ENCODE data around the gene TMEM167B. TPM values are rescaled to one million over a fixed set of nuclear protein-coding genes. Genes with fewer than 3 reads are reported as not detected.

Gene TMEM167B
- total RNA-seq, 1 experiment from 2014 or later: 21.4 TPM

DNA sequence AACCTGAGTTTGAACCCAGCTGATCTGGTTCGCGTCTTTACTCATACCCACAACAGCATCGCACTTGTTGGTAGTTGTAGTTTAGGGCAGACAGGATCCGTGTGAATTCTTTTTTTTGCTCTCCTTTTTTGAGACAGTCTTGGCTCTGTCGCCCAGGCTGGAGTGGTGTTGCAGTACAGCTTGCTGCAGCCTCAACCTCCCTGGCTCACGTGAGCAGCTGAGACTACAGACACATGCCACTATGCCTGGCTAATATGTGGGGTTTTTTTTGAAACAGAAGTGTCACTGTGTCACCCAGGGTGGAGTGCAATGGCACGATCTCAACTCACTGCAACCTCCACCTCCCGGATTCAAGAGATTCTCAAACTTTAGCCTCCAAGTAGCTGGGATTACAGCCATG lies 22.7 kb upstream of the TMEM167B start:
- H3K4me2 ChIP-seq (ENCODE audit: low read length): no peak overlapping the region
- no peaks in the 10 kb centered on the region; the same call in 1 of the 2 replicates for H4K20me1 ChIP-seq (ENCODE audit: insufficient read depth)
- H3K27ac ChIP-seq (ENCODE audit: low read depth, low read length): no peak overlapping the region
- BruUV-seq (replicated peaks): no TSS peak
- no peak overlapping the region for H3K4me3 ChIP-seq (replicated peaks in 1 of 2; ENCODE audit: low read depth in 1 of 2, low read length in 2 of 2)
- H3K79me2 ChIP-seq (ENCODE audit: insufficient read depth, low read length): peaks cover 36% of the 10 kb centered on the region
- peaks cover 6 to 9% of the 10 kb centered on the region in 2 experiments; a peak in 3 of 4 replicates for H3K36me3 ChIP-seq (ENCODE audit: control insufficient read depth in 1 of 2, insufficient read depth in 2 of 2, low read length in 2 of 2)
- ATAC-seq (no peak), DNase-seq (ENCODE audit: low read depth, low spot score) (no peak)
- no peak overlapping the region for H2AFZ ChIP-seq (ENCODE audit: low read depth, low read length, poor library complexity, severe bottlenecking)
- TF ChIP-seq CEBPB (IDR thresholded peaks at IDR 0.05; ENCODE audit: low read depth): no peak
- no peak for TF ChIP-seq FOSL1 (IDR thresholded peaks at IDR 0.05; ENCODE audit: low read depth)
- TF ChIP-seq JUND (IDR thresholded peaks at IDR 0.05): no peak
- no peak for TF ChIP-seq SIN3A (IDR thresholded peaks at IDR 0.05; ENCODE audit: low read depth)
- no peak for TF ChIP-seq SP1 (IDR thresholded peaks at IDR 0.05; ENCODE audit: low read depth)
- TF ChIP-seq RAD21 (IDR thresholded peaks at IDR 0.05; ENCODE audit: low read depth): no peak
- TF ChIP-seq EGR1 (IDR thresholded peaks at IDR 0.05; ENCODE audit: low read depth): no peak
- TF ChIP-seq POLR2AphosphoS5 (IDR thresholded peaks at IDR 0.05; ENCODE audit: low read depth, low read length): no peak
- H3K4me1 ChIP-seq (ENCODE audit: control insufficient read depth in 1 of 2, insufficient read depth in 2 of 2, low read length in 2 of 2): no peaks in the 10 kb centered on the region
- no peak overlapping the region for H3K9ac ChIP-seq (ENCODE audit: low read length)
- intact Hi-C loops (cut with micrococcal nuclease): no loop called here
- ChIA-PET POLR2A (no interaction called here), CTCF (no interaction called here), RAD21 (ENCODE audit: low non-redundant PET in 1 of 2, low total read pairs in 2 of 2, uncharacterized antibody in 2 of 2, unreplicated experiment in 2 of 2) (no interaction called here)
- no peaks in the 10 kb centered on the region for H3K27me3 ChIP-seq (ENCODE audit: insufficient read depth, low read length)
- no peaks in the 10 kb centered on the region; the same call in 1 of the 2 replicates for H3K9me2 ChIP-seq (ENCODE audit: insufficient read depth)
- no peaks in the 10 kb centered on the region for H3K9me3 ChIP-seq (ENCODE audit: control insufficient read depth in 1 of 2, insufficient read depth in 1 of 2, low read depth in 1 of 2, low read length in 2 of 2)

DNA sequence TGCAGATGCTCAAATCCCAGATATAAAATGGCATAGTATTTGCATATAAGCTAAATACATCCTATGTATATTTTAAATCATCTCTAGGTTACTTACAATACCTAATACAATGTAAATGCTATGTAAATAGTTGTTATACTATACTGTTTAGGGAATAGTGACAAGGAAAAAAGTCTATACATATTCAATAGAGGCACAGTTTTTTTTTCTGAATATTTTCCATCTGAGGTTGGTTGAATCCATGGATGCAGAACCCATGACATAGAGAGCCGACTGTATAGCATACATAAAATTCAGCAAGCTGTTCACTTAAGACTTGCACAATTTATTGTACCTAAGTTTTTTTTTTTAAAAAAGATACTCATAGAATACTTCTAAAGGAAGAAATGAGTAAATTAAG lies 21.3 kb upstream of the TMEM167B start:
- POLR2A ChIA-PET: no interaction called here
- ATAC-seq (no peak), DNase-seq (ENCODE audit: low read depth, low spot score) (no peak)
- Histone ChIP-seq H3K36me3 (ENCODE audit: control insufficient read depth in 1 of 2, insufficient read depth in 2 of 2, low read length in 2 of 2) (peaks cover 0 to 9% of the 10 kb centered on the region in 2 experiments; a peak in 2 of 4 replicates), H2AFZ (ENCODE audit: low read depth, low read length, poor library complexity, severe bottlenecking) (no peak overlapping the region), H3K27me3 (ENCODE audit: insufficient read depth, low read length) (no peaks in the 10 kb centered on the region), H3K9me3 (ENCODE audit: control insufficient read depth in 1 of 2, insufficient read depth in 1 of 2, low read depth in 1 of 2, low read length in 2 of 2) (no peaks in the 10 kb centered on the region), H3K9me2 (ENCODE audit: insufficient read depth) (no peaks in the 10 kb centered on the region; the same call in 1 of the 2 replicates), H3K9ac (ENCODE audit: low read length) (no peak overlapping the region), H3K27ac (ENCODE audit: low read depth, low read length) (no peak overlapping the region), H4K20me1 (ENCODE audit: insufficient read depth) (no peaks in the 10 kb centered on the region; the same call in 1 of the 2 replicates), H3K79me2 (ENCODE audit: insufficient read depth, low read length) (peaks cover 39% of the 10 kb centered on the region), H3K4me3 (replicated peaks in 1 of 2; ENCODE audit: low read depth in 1 of 2, low read length in 2 of 2) (no peak overlapping the region), H3K4me2 (ENCODE audit: low read length) (no peak overlapping the region), H3K4me1 (ENCODE audit: control insufficient read depth in 1 of 2, insufficient read depth in 2 of 2, low read length in 2 of 2) (no peaks in the 10 kb centered on the region)
- RAD21 ChIA-PET (ENCODE audit: low non-redundant PET in 1 of 2, low total read pairs in 2 of 2, uncharacterized antibody in 2 of 2, unreplicated experiment in 2 of 2): no interaction called here
- BruUV-seq (replicated peaks): no TSS peak
- intact Hi-C loops (cut with micrococcal nuclease): no loop called here
- CTCF ChIA-PET: interaction anchor here (1.3 kb wide), 1 partner anchor 31 kb away, joined by 4 read pairs; no protein-coding TSS in a partner anchor
- TF ChIP-seq SP1 (IDR thresholded peaks at IDR 0.05; ENCODE audit: low read depth) (no peak), FOSL1 (IDR thresholded peaks at IDR 0.05; ENCODE audit: low read depth) (no peak), POLR2AphosphoS5 (IDR thresholded peaks at IDR 0.05; ENCODE audit: low read depth, low read length) (no peak), TCF7L2 (IDR thresholded peaks at IDR 0.05; ENCODE audit: borderline replicate concordance, extremely low read depth, insufficient read depth, insufficient read length) (no peak), ELF1 (IDR thresholded peaks at IDR 0.05; ENCODE audit: borderline replicate concordance, low read depth) (no peak), SRF (IDR thresholded peaks at IDR 0.05; ENCODE audit: low read depth) (no peak), EZH2phosphoT487 (IDR thresholded peaks at IDR 0.05; ENCODE audit: borderline replicate concordance) (no peak), CEBPB (IDR thresholded peaks at IDR 0.05; ENCODE audit: low read depth) (no peak), YY1 (IDR thresholded peaks at IDR 0.05; ENCODE audit: extremely low read depth, insufficient replicate concordance, low read depth, low read length) (no peak), JUND (IDR thresholded peaks at IDR 0.05) (no peak), SIN3A (IDR thresholded peaks at IDR 0.05; ENCODE audit: low read depth) (no peak), POLR2A (IDR thresholded peaks at IDR 0.05; ENCODE audit: borderline replicate concordance, extremely low read depth, insufficient read depth, insufficient read length) (no peak)
- TF ChIP-seq, protein P1, sequence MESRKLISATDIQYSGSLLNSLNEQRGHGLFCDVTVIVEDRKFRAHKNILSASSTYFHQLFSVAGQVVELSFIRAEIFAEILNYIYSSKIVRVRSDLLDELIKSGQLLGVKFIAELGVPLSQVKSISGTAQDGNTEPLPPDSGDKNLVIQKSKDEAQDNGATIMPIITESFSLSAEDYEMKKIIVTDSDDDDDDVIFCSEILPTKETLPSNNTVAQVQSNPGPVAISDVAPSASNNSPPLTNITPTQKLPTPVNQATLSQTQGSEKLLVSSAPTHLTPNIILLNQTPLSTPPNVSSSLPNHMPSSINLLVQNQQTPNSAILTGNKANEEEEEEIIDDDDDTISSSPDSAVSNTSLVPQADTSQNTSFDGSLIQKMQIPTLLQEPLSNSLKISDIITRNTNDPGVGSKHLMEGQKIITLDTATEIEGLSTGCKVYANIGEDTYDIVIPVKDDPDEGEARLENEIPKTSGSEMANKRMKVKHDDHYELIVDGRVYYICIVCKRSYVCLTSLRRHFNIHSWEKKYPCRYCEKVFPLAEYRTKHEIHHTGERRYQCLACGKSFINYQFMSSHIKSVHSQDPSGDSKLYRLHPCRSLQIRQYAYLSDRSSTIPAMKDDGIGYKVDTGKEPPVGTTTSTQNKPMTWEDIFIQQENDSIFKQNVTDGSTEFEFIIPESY (IDR thresholded peaks at IDR 0.05; ENCODE audit: extremely low read depth, insufficient replicate concordance, low read length): no peak
- TF ChIP-seq, protein P2, sequence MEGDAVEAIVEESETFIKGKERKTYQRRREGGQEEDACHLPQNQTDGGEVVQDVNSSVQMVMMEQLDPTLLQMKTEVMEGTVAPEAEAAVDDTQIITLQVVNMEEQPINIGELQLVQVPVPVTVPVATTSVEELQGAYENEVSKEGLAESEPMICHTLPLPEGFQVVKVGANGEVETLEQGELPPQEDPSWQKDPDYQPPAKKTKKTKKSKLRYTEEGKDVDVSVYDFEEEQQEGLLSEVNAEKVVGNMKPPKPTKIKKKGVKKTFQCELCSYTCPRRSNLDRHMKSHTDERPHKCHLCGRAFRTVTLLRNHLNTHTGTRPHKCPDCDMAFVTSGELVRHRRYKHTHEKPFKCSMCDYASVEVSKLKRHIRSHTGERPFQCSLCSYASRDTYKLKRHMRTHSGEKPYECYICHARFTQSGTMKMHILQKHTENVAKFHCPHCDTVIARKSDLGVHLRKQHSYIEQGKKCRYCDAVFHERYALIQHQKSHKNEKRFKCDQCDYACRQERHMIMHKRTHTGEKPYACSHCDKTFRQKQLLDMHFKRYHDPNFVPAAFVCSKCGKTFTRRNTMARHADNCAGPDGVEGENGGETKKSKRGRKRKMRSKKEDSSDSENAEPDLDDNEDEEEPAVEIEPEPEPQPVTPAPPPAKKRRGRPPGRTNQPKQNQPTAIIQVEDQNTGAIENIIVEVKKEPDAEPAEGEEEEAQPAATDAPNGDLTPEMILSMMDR (IDR thresholded peaks at IDR 0.05 in 2 of 3, conservative IDR thresholded peaks at IDR 0.05 in 1 of 3; ENCODE audit: borderline replicate concordance in 1 of 3, insufficient read depth in 1 of 3, low read depth in 2 of 3, low read length in 2 of 3): no peak
- TF ChIP-seq, protein P3, sequence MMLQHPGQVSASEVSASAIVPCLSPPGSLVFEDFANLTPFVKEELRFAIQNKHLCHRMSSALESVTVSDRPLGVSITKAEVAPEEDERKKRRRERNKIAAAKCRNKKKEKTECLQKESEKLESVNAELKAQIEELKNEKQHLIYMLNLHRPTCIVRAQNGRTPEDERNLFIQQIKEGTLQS (IDR thresholded peaks at IDR 0.05): no peak
